Neural cell (in vitro differentiated cells): Measurements from ENCODE around the gene EFCAB8. TPM values are rescaled to one million over a fixed set of nuclear protein-coding genes. Genes with fewer than 3 reads are reported as not detected.

Source experiments
- H2AFZ ChIP-seq: fragments of 200-600, 300-800 bp; sonication (generic), shearing (Covaris generic); 2 replicates; pipeline ENCODE4 v1.6.0; 2014; ENCODE audit warnings: low read depth, mild to moderate bottlenecking, antibody characterized with exemption, low read length, moderate library complexity
- H3F3A ChIP-seq: fragments of 200-600 bp; shearing (Covaris generic); 2 replicates; pipeline ENCODE4 v1.6.1; 2016; ENCODE audit warnings: mild to moderate bottlenecking, moderate library complexity, mixed read lengths, antibody characterized with exemption, low read length; ENCODE audit not compliant: insufficient read depth, poor library complexity, severe bottlenecking
- H3K27ac ChIP-seq: fragments of 200-600, 300-800 bp; sonication (generic), shearing (Covaris generic); 2 replicates; pipeline ENCODE4 v1.5.1; 2014; ENCODE audit warnings: mild to moderate bottlenecking, low read length, moderate library complexity
- H3K27me3 ChIP-seq: fragments of 300-800, 200-600 bp; sonication (generic), shearing (Covaris generic); 2 replicates; pipeline ENCODE4 v1.6.0; 2014; ENCODE audit warnings: mild to moderate bottlenecking, low read depth, low read length, moderate library complexity; ENCODE audit not compliant: insufficient read depth
- H3K36me3 ChIP-seq: fragments of 300-800, 200-600 bp; sonication (generic), shearing (Covaris generic); 2 replicates; pipeline ENCODE4 v1.5.1; 2014; ENCODE audit warnings: mild to moderate bottlenecking, antibody characterized with exemption, low read length, moderate library complexity; ENCODE audit not compliant: insufficient read depth
- H3K4me2 ChIP-seq: fragments of 300-800, 200-600 bp; sonication (generic), shearing (Covaris generic); 2 replicates; pipeline ENCODE4 v1.6.0; 2014; ENCODE audit warnings: mild to moderate bottlenecking, low read length
- H3K4me3 ChIP-seq: fragments of 300-800, 200-600 bp; sonication (generic), shearing (Covaris generic); 2 replicates; pipeline ENCODE4 v1.5.1; 2014; ENCODE audit warnings: mild to moderate bottlenecking, low read length, moderate library complexity
- H3K79me2 ChIP-seq: fragments of 200-600 bp; shearing (Covaris generic); replicated peaks from 2 replicates; pipeline ENCODE4 v1.6.0; 2014; ENCODE audit warnings: mild to moderate bottlenecking, low read length, moderate library complexity; ENCODE audit not compliant: insufficient read depth
- H3K9ac ChIP-seq: fragments of 300-800, 200-600 bp; sonication (generic), shearing (Covaris generic); 2 replicates; pipeline ENCODE4 v1.6.1; 2016; ENCODE audit warnings: mild to moderate bottlenecking, low read length, mixed read lengths
- H3K9me2 ChIP-seq: fragments of 200-600 bp; shearing (Covaris generic); 2 replicates; pipeline ENCODE4 v1.6.1; 2016; ENCODE audit warnings: mild to moderate bottlenecking, low read length, mixed read lengths; ENCODE audit not compliant: insufficient read depth
- H3K9me3 ChIP-seq: fragments of 200-600, 300-800 bp; sonication (generic), shearing (Covaris generic); 2 replicates; pipeline ENCODE4 v1.6.1; 2016; ENCODE audit warnings: mild to moderate bottlenecking, mixed run types, low read length, moderate library complexity, mixed read lengths
- H4K20me1 ChIP-seq: fragments of 200-600 bp; shearing (Covaris generic); 2 replicates; pipeline ENCODE4 v1.6.1; 2016; ENCODE audit warnings: mild to moderate bottlenecking, mixed run types; ENCODE audit not compliant: insufficient read depth
- CTCF ChIP-seq: fragments of 450-650 bp; IDR thresholded peaks from 2 replicates; pipeline ENCODE4 v1.5.1; 2014; ENCODE audit warnings: antibody characterized with exemption, mild to moderate bottlenecking, moderate library complexity; ENCODE audit not compliant: poor library complexity, severe bottlenecking
- EP300 ChIP-seq: fragments of 450-650 bp; conservative IDR thresholded peaks from 2 replicates; pipeline ENCODE4 v1.6.1; 2014; ENCODE audit warnings: antibody characterized with exemption, mild to moderate bottlenecking, moderate library complexity; ENCODE audit not compliant: poor library complexity, severe bottlenecking
- EZH2 ChIP-seq: fragments of 200-600, 300-800 bp; shearing (Covaris generic), sonication (generic); IDR thresholded peaks from 2 replicates; pipeline ENCODE4 v1.6.1; 2014; ENCODE audit warnings: antibody characterized with exemption, low read length, borderline replicate concordance, mild to moderate bottlenecking; ENCODE audit not compliant: insufficient read depth, poor library complexity, severe bottlenecking
- MXI1 ChIP-seq: fragments of 450-650 bp; conservative IDR thresholded peaks from 2 replicates; pipeline ENCODE4 v1.6.1; 2014; ENCODE audit warnings: antibody characterized with exemption, mild to moderate bottlenecking; ENCODE audit not compliant: poor library complexity, severe bottlenecking
- POLR2AphosphoS5 ChIP-seq: IDR thresholded peaks from 2 replicates; pipeline ENCODE4 v1.6.1; 2012
- RAD21 ChIP-seq: fragments of 450-650 bp; conservative IDR thresholded peaks from 2 replicates; pipeline ENCODE4 v1.6.1; 2014; ENCODE audit warnings: antibody characterized with exemption, mild to moderate bottlenecking, moderate library complexity
- REST ChIP-seq: IDR thresholded peaks from 2 replicates; pipeline ENCODE4 v1.6.1; 2012; ENCODE audit warnings: borderline replicate concordance
- SMC3 ChIP-seq: fragments of 450-650 bp; conservative IDR thresholded peaks from 2 replicates; pipeline ENCODE4 v1.6.1; 2014; ENCODE audit warnings: antibody characterized with exemption, mild to moderate bottlenecking, moderate library complexity; ENCODE audit not compliant: poor library complexity
- TAF1 ChIP-seq: IDR thresholded peaks from 2 replicates; pipeline ENCODE4 v1.6.1; 2012; ENCODE audit warnings: low read depth
- polyA plus RNA-seq: library from polyadenylated mRNA; depleted of rRNA; stranded (reverse); fragments of >200 nt; gene quantifications from 2 replicates; pipeline ENCODE4 v1.2.3, GENCODE V29; 2014

Gene EFCAB8
- polyA plus RNA-seq, 1 donor from 2014 or later = not detected

GRCh38 chr20:32922466-32922865 is 63.7 kb downstream of the EFCAB8 start:
- H3K27ac ChIP-seq = no peak overlapping the region
- no peak overlapping the region for H3K4me2 ChIP-seq
- no peaks in the 10 kb centered on the region for H3K27me3 ChIP-seq
- TF ChIP-seq REST = no peak
- TF ChIP-seq SMC3 = no peak
- TF ChIP-seq RAD21 = no peak
- no peak for TF ChIP-seq EZH2
- no peak for TF ChIP-seq EP300
- no peak for TF ChIP-seq MXI1
- TF ChIP-seq TAF1 = no peak
- H3K9me2 ChIP-seq = no peaks in the 10 kb centered on the region
- H3F3A ChIP-seq = no peaks in the 10 kb centered on the region
- H4K20me1 ChIP-seq = no peaks in the 10 kb centered on the region
- no peaks in the 10 kb centered on the region for H3K79me2 ChIP-seq
- no peaks in the 10 kb centered on the region for H3K9me3 ChIP-seq
- no peaks in the 10 kb centered on the region for H3K36me3 ChIP-seq
- no peak overlapping the region for H3K4me3 ChIP-seq
- no peak overlapping the region for H2AFZ ChIP-seq
- no peak overlapping the region for H3K9ac ChIP-seq

- Histone ChIP-seq H2AFZ (no peak overlapping the region), H3F3A (no peaks in the 10 kb centered on the region), H3K9me2 (no peaks in the 10 kb centered on the region), H3K9me3 (no peaks in the 10 kb centered on the region), H3K9ac (no peak overlapping the region), H3K79me2 (no peaks in the 10 kb centered on the region), H3K4me3 (no peak overlapping the region), H3K27ac (no peak overlapping the region), H3K27me3 (no peaks in the 10 kb centered on the region), H4K20me1 (no peaks in the 10 kb centered on the region), H3K36me3 (no peaks in the 10 kb centered on the region), H3K4me2 (no peak overlapping the region)
- TF ChIP-seq RAD21 (no peak), SMC3 (no peak), EP300 (no peak), TAF1 (no peak), CTCF (no peak), POLR2AphosphoS5 (no peak), EZH2 (no peak), REST (no peak), MXI1 (no peak)
Measured at GRCh38 chr20:32924781-32925180, 66.1 kb downstream of the EFCAB8 start.
